Esophagus squamous epithelium (tissue), 4 donors: ENCODE results near the gene PEA15.

Experiments used
- POLR2A ChIP-seq, 4 donors: fragments of 450-650 bp; IDR thresholded peaks; one replicate each; pipeline ENCODE4 v1.6.1; 2017; ENCODE audit warnings: antibody characterized with exemption in 4 of 4, mild to moderate bottlenecking in 4 of 4, moderate library complexity in 3 of 4
- TF ChIP-seq, protein P1 (sequence below), 6 experiments: fragments of 450-650 bp in 4 of 6; fragments of 200-600 bp in 2 of 6; sonication (generic) in 2 of 6; IDR thresholded peaks; one replicate each; pipeline ENCODE4 v1.5.1; 2016 to 2019; ENCODE audit warnings: antibody characterized with exemption in 6 of 6, mild to moderate bottlenecking in 4 of 6, moderate library complexity in 4 of 6

DNA sequence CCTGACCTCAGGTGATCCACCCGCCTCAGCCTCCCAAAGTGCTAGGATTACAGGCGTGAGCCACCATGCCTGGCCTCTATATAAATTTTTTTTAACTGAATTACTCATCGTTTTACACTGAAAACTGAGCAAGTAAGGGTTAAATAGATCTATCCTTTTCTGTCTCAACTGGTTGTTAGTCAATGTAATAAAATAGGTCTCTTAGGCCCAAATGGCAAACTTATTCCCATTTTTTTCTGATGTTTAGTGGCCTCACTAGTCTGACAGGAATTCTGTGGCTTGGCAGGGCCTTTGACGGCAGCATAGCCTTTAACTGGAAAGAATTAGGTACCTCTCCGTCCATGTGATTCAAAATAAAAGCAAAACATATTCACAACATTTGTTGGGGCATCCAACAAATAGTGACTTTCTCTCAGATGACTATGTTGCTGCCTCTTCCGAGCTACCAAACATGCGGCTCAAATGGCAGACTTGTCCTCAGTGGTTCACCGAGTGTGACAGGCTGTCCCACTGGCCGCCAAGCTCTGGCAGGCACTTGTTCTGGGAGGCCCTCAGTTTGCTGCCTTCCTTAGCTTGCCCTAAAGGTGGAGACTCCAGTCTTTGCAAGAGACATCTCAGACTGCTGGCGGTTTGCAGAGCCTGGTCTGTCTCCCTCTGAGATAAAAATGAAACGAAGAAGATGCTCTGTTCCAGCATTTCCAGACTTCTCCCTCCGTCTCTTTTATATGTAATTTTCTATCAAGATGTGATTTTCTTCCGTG lies 36.4 kb upstream of the PEA15 start:
- TF ChIP-seq POLR2A (IDR thresholded peaks at IDR 0.05): no peak
- TF ChIP-seq, protein P1, sequence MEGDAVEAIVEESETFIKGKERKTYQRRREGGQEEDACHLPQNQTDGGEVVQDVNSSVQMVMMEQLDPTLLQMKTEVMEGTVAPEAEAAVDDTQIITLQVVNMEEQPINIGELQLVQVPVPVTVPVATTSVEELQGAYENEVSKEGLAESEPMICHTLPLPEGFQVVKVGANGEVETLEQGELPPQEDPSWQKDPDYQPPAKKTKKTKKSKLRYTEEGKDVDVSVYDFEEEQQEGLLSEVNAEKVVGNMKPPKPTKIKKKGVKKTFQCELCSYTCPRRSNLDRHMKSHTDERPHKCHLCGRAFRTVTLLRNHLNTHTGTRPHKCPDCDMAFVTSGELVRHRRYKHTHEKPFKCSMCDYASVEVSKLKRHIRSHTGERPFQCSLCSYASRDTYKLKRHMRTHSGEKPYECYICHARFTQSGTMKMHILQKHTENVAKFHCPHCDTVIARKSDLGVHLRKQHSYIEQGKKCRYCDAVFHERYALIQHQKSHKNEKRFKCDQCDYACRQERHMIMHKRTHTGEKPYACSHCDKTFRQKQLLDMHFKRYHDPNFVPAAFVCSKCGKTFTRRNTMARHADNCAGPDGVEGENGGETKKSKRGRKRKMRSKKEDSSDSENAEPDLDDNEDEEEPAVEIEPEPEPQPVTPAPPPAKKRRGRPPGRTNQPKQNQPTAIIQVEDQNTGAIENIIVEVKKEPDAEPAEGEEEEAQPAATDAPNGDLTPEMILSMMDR (IDR thresholded peaks at IDR 0.05): no peak
